PC-9 (cell line): Measurements from ENCODE around the gene LMTK3.

Experiments used
- EZH2 ChIP-seq: fragments of 200-600 bp; sonication (generic); IDR thresholded peaks from 2 replicates; pipeline ENCODE4 v1.8.0; 2017; ENCODE audit warnings: antibody characterized with exemption, low read depth
- TF ChIP-seq, protein P1 (sequence below): fragments of 200-600 bp; sonication (generic); conservative IDR thresholded peaks from 2 replicates; pipeline ENCODE4 v1.6.1; 2017; ENCODE audit warnings: mixed run types, antibody characterized with exemption, mild to moderate bottlenecking, moderate library complexity

DNA sequence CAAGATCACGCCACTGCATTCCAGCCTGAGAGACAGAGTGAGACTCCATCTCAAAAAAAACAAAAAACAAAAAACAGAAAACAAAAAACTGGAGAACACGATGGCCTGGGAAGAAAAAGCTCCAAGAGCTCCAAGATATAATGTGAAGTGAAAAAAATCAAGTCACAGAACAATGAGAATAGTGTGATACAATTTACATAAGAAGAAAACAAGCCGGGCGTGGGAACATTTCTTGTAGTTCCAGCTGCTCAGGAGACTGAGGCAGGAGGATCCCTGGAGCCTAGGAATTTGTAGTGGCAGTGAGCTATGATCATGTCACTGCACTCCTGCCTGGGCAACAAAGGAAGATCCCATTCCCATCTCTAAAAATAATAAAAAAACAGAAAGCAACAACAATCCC is 8.5 kb upstream of the LMTK3 start:
- TF ChIP-seq, protein P1, sequence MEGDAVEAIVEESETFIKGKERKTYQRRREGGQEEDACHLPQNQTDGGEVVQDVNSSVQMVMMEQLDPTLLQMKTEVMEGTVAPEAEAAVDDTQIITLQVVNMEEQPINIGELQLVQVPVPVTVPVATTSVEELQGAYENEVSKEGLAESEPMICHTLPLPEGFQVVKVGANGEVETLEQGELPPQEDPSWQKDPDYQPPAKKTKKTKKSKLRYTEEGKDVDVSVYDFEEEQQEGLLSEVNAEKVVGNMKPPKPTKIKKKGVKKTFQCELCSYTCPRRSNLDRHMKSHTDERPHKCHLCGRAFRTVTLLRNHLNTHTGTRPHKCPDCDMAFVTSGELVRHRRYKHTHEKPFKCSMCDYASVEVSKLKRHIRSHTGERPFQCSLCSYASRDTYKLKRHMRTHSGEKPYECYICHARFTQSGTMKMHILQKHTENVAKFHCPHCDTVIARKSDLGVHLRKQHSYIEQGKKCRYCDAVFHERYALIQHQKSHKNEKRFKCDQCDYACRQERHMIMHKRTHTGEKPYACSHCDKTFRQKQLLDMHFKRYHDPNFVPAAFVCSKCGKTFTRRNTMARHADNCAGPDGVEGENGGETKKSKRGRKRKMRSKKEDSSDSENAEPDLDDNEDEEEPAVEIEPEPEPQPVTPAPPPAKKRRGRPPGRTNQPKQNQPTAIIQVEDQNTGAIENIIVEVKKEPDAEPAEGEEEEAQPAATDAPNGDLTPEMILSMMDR = no peak
- TF ChIP-seq EZH2 = no peak
